Activated naive CD4-positive, alpha-beta T cell treated with anti-CD3 and anti-CD28 coated beads, Interleukin-2, amount 50 U/mL, for 16 hours (primary cell): ENCODE data around the gene ATP9A.
"Not testable (repeated sequence)": the region's sequence is repeated elsewhere in the genome, so short reads cannot be mapped to it uniquely, and the experiment has no call there.

ENCODE experiments used
- DNase-seq: peaks from one replicate; pipeline ENCODE4 v3.0.0-alpha.2; 2020

Gene ATP9A

GRCh38 chr20:51653226-51653625 lies 115.0 kb downstream of the ATP9A start:
- no peak for DNase-seq

GRCh38 chr20:51651921-51652549 lies 116.2 kb downstream of the ATP9A start:
- no peak for DNase-seq

GRCh38 chr20:51650685-51651134 lies 117.5 kb downstream of the ATP9A start:
- DNase-seq = no peak

GRCh38 chr20:51648571-51648947 lies 119.6 kb downstream of the ATP9A start:
- DNase-seq = no peak

- DNase-seq = no peak
These were observed 120.3 kb downstream of the ATP9A start for GRCh38 chr20:51647674-51648570.

GRCh38 chr20:51643810-51644209 lies 124.4 kb downstream of the ATP9A start:
- DNase-seq = not testable (repeated sequence)

GRCh38 chr20:51643390-51643789 lies 124.8 kb downstream of the ATP9A start:
- no peak for DNase-seq

- no peak for DNase-seq
These were observed 126.3 kb downstream of the ATP9A start for GRCh38 chr20:51641866-51642265.

- no peak for DNase-seq
These were observed 127.4 kb downstream of the ATP9A start for GRCh38 chr20:51640743-51641142.

GRCh38 chr20:51639206-51639832 lies 128.9 kb downstream of the ATP9A start:
- DNase-seq = peak; percentile 46

- no peak for DNase-seq
These were observed 130.9 kb downstream of the ATP9A start for GRCh38 chr20:51637241-51637640.

GRCh38 chr20:51636123-51636522 lies 132.1 kb downstream of the ATP9A start:
- DNase-seq = no peak

- DNase-seq = no peak
These were observed 132.5 kb downstream of the ATP9A start for GRCh38 chr20:51635680-51636079.

GRCh38 chr20:51634877-51635276 lies 133.3 kb downstream of the ATP9A start:
- DNase-seq = no peak

GRCh38 chr20:51634257-51634656 lies 133.9 kb downstream of the ATP9A start:
- no peak for DNase-seq

- no peak for DNase-seq
These were observed 134.8 kb downstream of the ATP9A start for GRCh38 chr20:51633430-51633829.

- no peak for DNase-seq
These were observed 136.2 kb downstream of the ATP9A start for GRCh38 chr20:51631953-51632352.

GRCh38 chr20:51631011-51631950 lies 136.9 kb downstream of the ATP9A start:
- no peak for DNase-seq

- no peak for DNase-seq
These were observed 138.7 kb downstream of the ATP9A start for GRCh38 chr20:51629399-51630058.

GRCh38 chr20:51628533-51629398 lies 139.4 kb downstream of the ATP9A start:
- DNase-seq = no peak

GRCh38 chr20:51627586-51627985 lies 140.6 kb downstream of the ATP9A start:
- no peak for DNase-seq
